GM18868 (cell line): ENCODE data around the gene SETBP1.

Experiments
- ATAC-seq: cut with Tn5 transposase; IDR thresholded peaks from one replicate; pipeline ENCODE4 v1.9.1; 2021; ENCODE audit warnings: mild to moderate bottlenecking, moderate library complexity; ENCODE audit not compliant: unreplicated experiment

The SETBP1 gene

GRCh38 chr18:44704135-44704789, 23.6 kb downstream of the SETBP1 start:
- no peak for ATAC-seq

- no peak for ATAC-seq
Measured at GRCh38 chr18:44705075-44705675, 24.5 kb downstream of the SETBP1 start.

- no peak for ATAC-seq
Measured at GRCh38 chr18:44708451-44709083, 27.9 kb downstream of the SETBP1 start.

- ATAC-seq, result peak; percentile 92
Measured at GRCh38 chr18:44709307-44710126, 28.8 kb downstream of the SETBP1 start.

- no peak for ATAC-seq
Measured at GRCh38 chr18:44710931-44711330, 30.2 kb downstream of the SETBP1 start.

GRCh38 chr18:44712025-44712424, 31.3 kb downstream of the SETBP1 start:
- ATAC-seq, result no peak

GRCh38 chr18:44713435-44713834, 32.7 kb downstream of the SETBP1 start:
- ATAC-seq, result no peak

- ATAC-seq, result no peak
Measured at GRCh38 chr18:44714376-44714775, 33.7 kb downstream of the SETBP1 start.

- no peak for ATAC-seq
Measured at GRCh38 chr18:44715245-44715644, 34.6 kb downstream of the SETBP1 start.

GRCh38 chr18:44715842-44716241, 35.2 kb downstream of the SETBP1 start:
- no peak for ATAC-seq

GRCh38 chr18:44716697-44717163, 36.0 kb downstream of the SETBP1 start:
- ATAC-seq, result no peak

GRCh38 chr18:44719519-44720060, 38.9 kb downstream of the SETBP1 start:
- ATAC-seq, result no peak

GRCh38 chr18:44721748-44722147, 41.1 kb downstream of the SETBP1 start:
- peak; percentile 30 for ATAC-seq

- ATAC-seq, result peak; percentile 55
Measured at GRCh38 chr18:44723411-44723810, 42.7 kb downstream of the SETBP1 start.

GRCh38 chr18:44724105-44724778, 43.6 kb downstream of the SETBP1 start:
- no peak for ATAC-seq

GRCh38 chr18:44725300-44726058, 44.8 kb downstream of the SETBP1 start:
- ATAC-seq, result peak; percentile 55

GRCh38 chr18:44726059-44726421, 45.4 kb downstream of the SETBP1 start:
- ATAC-seq, result no peak

- ATAC-seq, result no peak
Measured at GRCh38 chr18:44727291-44727690, 46.6 kb downstream of the SETBP1 start.

GRCh38 chr18:44729631-44730101, 49.0 kb downstream of the SETBP1 start:
- peak; percentile 20 for ATAC-seq
